Kidney epithelial cell (primary cell): Measurements from ENCODE around the gene KIFC3. TPM values are rescaled to one million over a fixed set of nuclear protein-coding genes. Genes with fewer than 3 reads are reported as not detected.

Experiments
- DNase-seq: peaks from one replicate; pipeline ENCODE4 v3.0.0-alpha.2; 2010; ENCODE audit warnings: low read depth
- H3K27me3 ChIP-seq: 2 replicates; pipeline ENCODE4 v1.6.0; 2011; ENCODE audit warnings: low read length; ENCODE audit not compliant: control insufficient read depth, insufficient read depth
- H3K36me3 ChIP-seq: 2 replicates; pipeline ENCODE4 v1.5.1; 2011; ENCODE audit warnings: low read length; ENCODE audit not compliant: control insufficient read depth, insufficient read depth
- H3K4me3 ChIP-seq: 2 replicates; pipeline ENCODE4 v1.5.1; 2011; ENCODE audit warnings: low read depth, mild to moderate bottlenecking, control low read depth, low read length
- total RNA-seq: library from RNA; depleted of rRNA; stranded (reverse); fragments of >200 nt; gene quantifications from 2 replicates; pipeline ENCODE4 v1.2.3, GENCODE V29; 2015
- TF ChIP-seq, protein P1 (sequence below): IDR thresholded peaks from 2 replicates; pipeline ENCODE4 v1.5.1; 2011; ENCODE audit warnings: mild to moderate bottlenecking, moderate library complexity, low read length, control low read depth, inconsistent platforms; ENCODE audit not compliant: insufficient read depth, poor library complexity, severe bottlenecking

KIFC3 gene
- total RNA-seq, 1 donor from 2014 or later, result 84.9 TPM

DNA sequence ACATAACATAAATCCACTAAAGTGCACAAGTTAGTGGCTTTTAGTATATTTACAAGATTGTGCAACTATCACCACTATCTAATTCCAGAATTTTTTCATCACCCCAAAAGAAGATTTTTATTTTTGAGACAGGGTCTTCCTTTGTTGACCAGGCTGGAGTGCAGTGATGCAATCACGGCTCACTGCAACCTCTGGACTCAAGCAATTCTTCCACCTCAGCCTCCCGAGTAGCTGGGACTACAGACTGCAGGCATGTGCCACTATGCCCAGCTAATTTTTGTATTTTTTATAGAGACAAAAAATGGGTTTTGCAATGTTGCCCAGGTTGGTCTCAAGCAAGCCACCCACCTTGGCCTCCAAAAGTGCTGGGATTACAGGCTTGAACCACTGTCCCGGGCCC lies 92.6 kb downstream of the KIFC3 start:
- TF ChIP-seq, protein P1, sequence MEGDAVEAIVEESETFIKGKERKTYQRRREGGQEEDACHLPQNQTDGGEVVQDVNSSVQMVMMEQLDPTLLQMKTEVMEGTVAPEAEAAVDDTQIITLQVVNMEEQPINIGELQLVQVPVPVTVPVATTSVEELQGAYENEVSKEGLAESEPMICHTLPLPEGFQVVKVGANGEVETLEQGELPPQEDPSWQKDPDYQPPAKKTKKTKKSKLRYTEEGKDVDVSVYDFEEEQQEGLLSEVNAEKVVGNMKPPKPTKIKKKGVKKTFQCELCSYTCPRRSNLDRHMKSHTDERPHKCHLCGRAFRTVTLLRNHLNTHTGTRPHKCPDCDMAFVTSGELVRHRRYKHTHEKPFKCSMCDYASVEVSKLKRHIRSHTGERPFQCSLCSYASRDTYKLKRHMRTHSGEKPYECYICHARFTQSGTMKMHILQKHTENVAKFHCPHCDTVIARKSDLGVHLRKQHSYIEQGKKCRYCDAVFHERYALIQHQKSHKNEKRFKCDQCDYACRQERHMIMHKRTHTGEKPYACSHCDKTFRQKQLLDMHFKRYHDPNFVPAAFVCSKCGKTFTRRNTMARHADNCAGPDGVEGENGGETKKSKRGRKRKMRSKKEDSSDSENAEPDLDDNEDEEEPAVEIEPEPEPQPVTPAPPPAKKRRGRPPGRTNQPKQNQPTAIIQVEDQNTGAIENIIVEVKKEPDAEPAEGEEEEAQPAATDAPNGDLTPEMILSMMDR, result no peak

More for the DNA sequence above, 92.6 kb downstream of the KIFC3 start:
- no peak for DNase-seq
- no peak overlapping the region for H3K4me3 ChIP-seq
- H3K27me3 ChIP-seq, result peaks cover 14% of the 10 kb centered on the region
- H3K36me3 ChIP-seq, result no peaks in the 10 kb centered on the region

Other genes starting within 250 kb of the KIFC3 start
- 143 and 150 TPM in 2 replicates for gene ADGRG1, start 173.9 kb downstream of the KIFC3 start, total RNA-seq
- gene ADGRG3, start 134.2 kb downstream of the KIFC3 start, total RNA-seq, result not detected in 2 replicates
- 0.04 TPM in 1 of 2 replicates, not detected in the other for gene DRC7, start 107.7 kb downstream of the KIFC3 start, total RNA-seq
- 26.3 and 32.7 TPM in 2 replicates for gene KATNB1, start 66.7 kb downstream of the KIFC3 start, total RNA-seq
- gene CNGB1, start 168.6 kb upstream of the KIFC3 start, total RNA-seq, result not detected in 2 replicates
- 11.9 and 15.7 TPM in 2 replicates for gene ZNF319, start 198.2 kb upstream of the KIFC3 start, total RNA-seq
- 42.7 and 50.2 TPM in 2 replicates for gene USB1, start 198.9 kb upstream of the KIFC3 start, total RNA-seq
- gene MMP15, start 223.3 kb upstream of the KIFC3 start, total RNA-seq, result 78.7 and 87.1 TPM in 2 replicates